RCC 7860 (cell line): ENCODE data around the gene TMEM95.

Experiments used
- DNase-seq: peaks from one replicate; pipeline ENCODE4 v3.0.0-alpha.2; 2015; ENCODE audit warnings: low spot score
- FAIRE-seq: peaks from 2 replicates; lab custom pipeline; 2012; peaks lifted over from hg19 to GRCh38; lab: Jason Lieb, UNC

TMEM95 gene, protein sequence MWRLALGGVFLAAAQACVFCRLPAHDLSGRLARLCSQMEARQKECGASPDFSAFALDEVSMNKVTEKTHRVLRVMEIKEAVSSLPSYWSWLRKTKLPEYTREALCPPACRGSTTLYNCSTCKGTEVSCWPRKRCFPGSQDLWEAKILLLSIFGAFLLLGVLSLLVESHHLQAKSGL

DNA sequence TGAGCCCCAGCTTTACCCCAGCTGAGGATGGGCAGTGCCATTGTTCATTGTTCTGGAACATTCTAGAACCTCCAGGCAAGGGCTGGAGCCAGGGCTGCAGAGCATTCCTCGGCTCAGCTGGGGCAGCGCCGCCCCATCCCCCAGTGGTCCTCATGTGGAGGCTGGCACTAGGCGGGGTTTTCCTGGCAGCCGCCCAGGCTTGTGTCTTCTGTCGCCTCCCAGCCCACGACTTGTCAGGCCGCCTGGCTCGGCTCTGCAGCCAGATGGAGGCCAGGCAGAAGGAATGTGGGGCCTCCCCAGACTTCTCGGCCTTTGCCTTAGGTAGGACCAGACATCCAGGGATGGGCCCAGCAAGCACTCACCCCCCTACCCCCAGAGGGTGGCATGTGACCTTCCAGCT, at the start of gene TMEM95:
TMEM95 (plus strand) TSS at position 104 of the 400 bp plus-strand sequence; CDS start at position 153, 49 bp downstream.
- no peak for FAIRE-seq
- no peak for DNase-seq

DNA sequence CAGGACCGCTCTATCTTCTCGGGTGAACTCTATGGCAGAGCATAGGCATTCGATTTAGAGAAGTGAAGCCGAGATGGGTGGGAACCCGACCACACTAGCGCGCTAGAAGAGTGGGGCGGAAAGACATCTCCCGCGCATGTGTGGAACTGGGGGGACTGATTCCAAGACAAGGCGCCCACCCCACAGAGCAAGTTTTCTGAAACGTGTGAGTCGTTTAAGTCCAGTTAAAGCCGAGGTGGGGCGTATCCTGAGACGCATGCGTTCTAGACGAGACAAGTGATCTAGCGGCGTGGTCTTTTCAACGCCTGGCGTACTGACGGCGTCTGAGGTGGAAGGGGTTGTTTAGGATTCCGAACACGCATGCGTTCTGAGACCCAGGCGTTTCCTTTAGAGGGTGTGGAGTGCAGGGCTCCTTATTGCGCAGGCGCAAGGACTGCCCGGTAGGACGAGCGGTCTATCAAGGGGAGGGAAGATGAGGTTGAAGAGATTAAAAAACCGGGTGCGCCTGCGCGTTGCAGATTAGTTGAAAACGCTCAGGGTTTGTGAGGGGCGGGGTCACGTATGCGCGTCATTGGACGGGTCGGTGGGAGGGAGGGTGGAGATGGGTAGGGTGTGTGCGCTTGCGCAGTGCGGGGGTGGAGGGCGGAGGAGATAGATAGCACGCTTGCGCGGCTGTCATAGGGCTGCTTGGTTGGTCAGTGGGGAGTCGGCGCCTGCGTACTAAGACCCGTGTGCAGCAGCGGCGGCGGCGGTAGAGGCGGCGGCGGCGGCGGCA, 47.9 kb upstream of the TMEM95 start, which contains the start of gene EIF5A:
EIF5A (plus strand) TSS at position 718 of the 775 bp plus-strand sequence. CDS start 2,008 bp downstream, outside the sequence.
- DNase-seq = peak; percentile 99

DNA sequence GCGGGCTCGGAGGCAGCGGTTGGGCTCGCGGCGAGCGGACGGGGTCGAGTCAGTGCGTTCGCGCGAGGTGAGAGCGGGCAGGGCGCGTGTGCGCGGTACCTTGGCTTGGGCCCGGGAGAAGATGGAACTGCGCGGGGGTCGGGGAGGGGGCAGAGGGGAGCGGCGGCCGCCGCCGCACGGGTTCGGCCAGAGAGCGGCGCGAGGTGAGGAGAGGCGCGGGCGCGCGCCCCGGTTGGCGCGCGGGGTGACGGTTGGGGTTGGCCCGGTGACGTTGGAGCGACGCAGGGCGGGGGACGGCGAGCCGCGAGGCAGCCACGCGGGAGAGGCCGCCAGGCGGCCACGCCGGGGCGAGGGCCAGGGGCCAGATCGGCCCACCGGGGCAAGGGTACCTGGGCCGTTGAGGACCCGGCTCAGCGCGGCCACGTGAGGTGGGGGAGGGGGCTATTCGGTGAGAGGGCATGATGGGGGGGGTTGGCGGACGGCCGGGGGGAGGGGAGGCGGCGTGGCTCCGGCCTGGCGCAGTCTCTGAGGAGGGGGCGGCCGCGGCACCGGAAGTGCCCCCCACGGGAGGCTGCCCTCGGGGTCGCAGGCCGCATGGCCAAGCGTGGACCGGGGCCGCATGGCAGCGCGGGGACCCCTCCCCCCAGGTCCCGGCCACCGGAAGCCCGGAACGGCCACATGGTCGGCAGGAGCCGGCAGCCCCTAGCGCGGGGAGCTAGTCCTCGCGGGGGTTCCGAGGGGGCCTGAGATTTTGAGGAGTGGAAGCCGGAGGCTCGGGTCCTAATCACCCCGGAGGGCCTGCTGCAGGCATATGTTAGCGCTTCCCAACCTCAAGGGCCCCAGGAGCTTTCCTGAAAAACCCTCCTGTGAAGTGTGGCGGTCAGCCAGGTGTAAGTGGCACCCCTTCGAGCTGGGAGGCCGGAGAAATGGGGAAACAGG, 47.0 kb upstream of the TMEM95 start:
- DNase-seq (no peak), FAIRE-seq (no peak)

More for the DNA sequence above, 47.9 kb upstream of the TMEM95 start, which contains the start of gene EIF5A:
- peak; percentile 90 for FAIRE-seq

DNA sequence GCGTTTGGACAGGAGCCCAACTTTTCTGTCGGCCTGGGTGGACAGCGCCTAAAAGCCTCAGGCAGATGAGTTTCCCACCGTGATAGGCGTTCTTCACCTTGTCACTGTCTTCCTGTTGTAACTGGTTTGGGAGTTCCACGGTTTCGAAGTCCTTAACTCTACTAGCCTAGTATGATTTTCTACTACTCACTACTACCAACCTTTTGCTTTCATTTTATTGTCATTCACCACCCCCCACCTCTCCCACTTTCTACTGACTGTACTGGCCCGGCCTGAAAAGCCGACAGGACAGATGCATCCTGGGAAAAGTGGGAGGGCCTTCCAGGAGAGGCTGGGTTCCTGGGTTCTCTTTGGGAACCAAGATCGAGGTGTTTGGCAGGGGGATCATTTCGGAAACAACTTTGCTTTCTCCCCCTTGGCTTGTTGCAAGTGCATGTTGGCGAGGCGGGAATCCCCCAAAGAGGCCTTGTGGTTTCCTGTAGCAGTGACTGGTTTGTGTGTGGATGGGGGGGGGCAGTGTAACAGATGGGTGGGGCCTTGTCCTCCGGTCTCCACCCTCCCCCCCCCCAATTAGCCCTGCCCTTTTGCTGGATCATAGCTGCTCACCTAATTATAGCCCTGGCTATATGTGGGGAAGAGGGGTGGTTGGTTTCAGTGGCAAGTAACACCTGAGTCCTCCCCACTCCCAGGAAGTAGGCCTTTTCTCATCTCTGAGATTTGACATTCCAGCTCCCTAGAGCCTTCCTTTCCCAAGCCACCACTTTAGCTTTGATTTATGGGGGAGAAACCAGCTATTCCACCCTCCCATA, 46.1 kb upstream of the TMEM95 start:
- FAIRE-seq (peak; percentile 24), DNase-seq (peak; percentile 64)

DNA sequence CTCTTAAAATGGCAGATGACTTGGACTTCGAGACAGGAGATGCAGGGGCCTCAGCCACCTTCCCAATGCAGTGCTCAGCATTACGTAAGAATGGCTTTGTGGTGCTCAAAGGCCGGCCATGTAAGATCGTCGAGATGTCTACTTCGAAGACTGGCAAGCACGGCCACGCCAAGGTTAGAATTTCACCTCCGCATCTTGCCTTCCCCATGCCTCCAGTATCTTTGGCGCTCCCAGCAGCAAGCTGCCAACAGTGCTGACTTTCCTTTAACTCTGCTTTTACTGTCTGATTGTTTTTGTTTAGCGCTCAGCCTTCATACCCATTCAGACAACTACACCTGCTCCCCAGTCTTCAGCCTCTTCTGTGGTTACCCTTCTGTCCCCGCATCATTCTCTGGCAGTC, 45.3 kb upstream of the TMEM95 start:
- FAIRE-seq (no peak), DNase-seq (no peak)

DNA sequence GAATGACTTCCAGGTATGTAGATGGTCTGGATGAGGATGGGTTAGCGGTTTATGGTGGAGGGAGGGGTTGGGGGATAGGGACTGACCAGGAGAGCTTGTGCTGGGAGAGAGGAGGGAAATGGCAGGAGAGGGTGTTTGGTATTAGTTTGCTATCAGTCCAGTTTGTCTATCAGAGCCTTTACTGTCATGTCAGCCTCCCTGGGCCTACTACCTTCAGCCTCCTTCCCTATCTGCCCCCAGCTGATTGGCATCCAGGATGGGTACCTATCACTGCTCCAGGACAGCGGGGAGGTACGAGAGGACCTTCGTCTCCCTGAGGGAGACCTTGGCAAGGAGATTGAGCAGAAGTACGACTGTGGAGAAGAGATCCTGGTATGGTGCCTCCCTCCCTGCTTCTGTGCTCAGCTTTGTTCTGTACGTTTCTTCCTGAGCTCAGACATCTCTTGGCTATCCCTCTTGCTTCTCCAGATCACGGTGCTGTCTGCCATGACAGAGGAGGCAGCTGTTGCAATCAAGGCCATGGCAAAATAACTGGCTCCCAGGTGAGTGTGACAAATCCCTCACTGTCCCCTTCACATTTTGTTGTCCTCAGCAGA, 43.7 kb upstream of the TMEM95 start:
- DNase-seq = no peak
- no peak for FAIRE-seq

DNA sequence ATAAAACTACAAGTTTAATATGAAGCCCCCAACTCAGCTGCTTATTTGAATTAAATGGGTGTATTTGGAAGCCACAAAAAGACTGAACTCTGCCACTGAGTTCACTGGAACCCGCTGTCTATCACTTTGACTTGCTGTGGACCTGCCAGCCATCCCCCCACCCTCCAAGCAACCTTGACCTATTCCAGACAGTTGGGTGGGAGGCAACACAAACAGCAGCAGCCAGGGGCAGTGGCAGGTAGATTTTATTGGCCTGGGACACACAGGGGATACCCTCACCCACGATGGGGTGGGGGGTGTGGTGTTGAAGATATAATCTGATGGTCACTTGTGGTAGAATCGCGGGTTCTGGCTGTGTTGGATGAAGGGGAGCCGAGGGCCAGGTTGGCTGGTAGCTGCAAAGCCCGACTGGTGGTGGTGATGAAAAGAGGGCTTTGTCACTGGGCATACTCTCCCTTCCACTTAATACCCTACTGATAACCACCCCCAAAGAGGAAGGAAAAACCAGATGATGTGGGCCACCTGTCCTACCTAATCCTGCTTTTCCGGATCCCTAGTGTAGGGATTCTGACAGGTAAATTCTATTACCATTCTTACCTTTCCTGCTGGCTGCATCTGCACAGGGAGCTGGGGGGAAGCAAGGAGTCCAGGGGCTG, 42.4 kb upstream of the TMEM95 start:
- FAIRE-seq = no peak

DNA sequence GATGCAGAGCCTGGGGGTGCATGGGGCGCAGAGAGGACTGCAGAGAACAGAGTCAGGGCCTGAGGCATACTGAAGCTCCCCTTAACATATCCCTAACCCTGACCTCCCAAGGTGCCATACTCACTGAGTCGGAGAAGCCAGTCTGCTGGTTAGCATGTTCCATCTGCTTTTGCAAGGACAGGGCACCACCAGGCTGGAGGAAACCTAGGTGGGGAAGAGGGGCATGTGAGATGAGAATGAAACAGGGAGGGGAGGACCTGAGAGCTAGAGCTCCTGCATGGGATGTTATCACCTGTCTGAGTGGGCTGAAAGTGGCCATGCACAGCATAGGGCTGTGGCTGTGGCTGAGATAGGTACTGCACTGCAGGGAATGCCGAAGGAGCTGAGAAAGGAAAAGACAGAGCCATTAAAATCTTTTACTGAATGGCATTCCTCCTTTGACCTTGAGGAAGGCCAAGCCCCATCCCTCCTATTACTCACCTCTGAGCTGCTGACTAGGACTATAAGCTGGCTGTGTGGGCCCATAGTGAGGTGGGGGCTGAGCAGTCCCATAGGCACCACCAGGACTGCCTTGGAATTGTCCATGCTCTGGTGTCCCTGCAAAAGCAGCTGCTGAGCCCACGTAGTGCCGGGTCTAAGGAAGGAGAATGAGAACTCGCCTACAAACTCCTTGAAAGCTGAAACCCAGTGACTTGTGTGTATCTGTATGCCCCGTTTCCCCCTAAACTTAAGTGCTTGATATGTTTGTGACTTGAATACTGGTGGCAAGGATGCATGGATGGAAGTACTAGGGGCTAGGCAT, 41.7 kb upstream of the TMEM95 start:
- FAIRE-seq = no peak

More for the DNA sequence above, 42.4 kb upstream of the TMEM95 start:
- no peak for DNase-seq

DNA sequence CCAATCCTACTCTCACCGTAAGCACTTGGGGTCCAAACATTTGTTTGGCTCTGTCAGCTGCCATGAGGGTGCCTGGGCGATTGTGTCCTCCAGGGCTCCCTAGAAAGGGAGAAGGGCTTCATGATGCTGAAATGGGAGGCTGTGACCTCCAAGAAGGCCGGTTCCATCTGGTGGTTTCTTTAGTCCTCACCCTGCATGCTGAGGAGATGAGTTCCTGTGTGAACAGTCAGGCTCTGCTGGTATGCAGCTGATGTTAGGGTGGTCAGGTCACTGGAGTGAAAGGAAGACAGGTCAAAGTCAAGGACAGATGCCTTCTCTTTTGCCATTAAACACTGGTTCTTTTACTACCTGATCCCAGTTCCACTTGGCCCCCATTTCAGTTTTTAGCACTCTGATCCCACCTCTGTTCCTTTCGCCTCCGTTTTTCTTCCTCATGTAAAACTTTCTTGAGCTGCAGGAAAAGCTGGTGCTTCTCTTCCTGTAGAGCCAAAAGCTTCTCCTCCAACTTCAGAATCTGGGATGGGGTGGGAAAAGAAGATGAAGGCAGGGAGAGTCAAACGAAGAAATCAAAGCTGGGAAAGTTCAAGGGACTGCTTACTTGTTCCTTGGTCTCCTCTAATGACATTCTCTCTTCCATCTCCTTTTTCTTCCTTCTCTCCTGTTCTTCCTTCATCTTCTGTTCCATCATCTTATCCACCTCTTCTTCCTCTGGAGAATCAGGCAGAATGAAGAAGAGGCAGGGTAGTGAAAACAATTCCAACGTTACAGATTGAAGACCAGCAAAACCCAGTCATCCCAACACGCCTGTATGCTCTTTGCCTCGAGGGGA, 40.9 kb upstream of the TMEM95 start:
- FAIRE-seq (no peak), DNase-seq (peak; percentile 41)

More for the DNA sequence above, 41.7 kb upstream of the TMEM95 start:
- DNase-seq = peak; percentile 43

DNA sequence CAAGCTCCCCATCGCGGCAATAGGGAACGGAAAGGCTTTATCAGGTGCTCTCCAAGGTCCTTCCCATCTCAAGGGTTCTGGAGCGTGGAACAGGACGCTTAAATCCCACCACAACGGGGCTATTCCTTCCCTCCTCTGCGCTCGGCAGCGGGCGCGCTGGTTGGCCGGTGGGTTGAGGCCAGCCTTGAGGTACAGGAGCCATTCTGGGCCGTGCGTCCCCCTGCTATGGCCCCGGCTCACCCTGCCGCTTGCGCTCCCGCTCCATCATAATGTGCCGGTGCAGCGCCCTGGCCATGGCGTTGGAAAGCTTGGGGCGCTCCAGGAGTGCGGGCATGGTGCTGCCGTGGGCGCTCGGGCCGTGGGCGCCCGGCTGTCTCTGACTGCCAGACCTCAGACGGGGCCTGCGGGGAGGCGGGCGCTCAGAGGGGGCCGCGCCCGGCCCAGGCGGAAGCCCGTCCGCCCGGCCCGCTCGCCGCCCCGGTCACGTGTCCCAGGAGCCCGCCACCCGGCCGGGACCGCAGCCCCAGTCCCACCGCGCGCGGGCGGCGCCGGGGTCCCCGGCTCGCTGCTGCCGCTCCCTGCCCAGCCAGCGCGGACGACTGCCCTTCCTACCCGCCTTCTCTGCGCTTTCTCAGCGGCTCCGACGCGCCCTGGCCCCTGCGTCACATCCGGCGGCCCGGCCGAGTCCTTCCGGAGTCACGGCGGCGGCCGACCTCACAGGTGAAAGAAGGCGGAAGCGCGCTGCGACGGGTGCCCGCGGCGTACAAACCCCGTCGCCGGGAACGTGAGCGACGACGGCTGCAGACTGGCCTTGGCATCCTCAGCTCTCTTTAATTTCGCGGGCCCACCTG, 40.0 kb upstream of the TMEM95 start, which contains the start of gene GPS2:
GPS2 (minus strand) TSS at position 642 of the 851 bp plus-strand sequence; CDS start at position 334, 308 bp downstream.
- peak; percentile 57 for DNase-seq
- no peak for FAIRE-seq

DNA sequence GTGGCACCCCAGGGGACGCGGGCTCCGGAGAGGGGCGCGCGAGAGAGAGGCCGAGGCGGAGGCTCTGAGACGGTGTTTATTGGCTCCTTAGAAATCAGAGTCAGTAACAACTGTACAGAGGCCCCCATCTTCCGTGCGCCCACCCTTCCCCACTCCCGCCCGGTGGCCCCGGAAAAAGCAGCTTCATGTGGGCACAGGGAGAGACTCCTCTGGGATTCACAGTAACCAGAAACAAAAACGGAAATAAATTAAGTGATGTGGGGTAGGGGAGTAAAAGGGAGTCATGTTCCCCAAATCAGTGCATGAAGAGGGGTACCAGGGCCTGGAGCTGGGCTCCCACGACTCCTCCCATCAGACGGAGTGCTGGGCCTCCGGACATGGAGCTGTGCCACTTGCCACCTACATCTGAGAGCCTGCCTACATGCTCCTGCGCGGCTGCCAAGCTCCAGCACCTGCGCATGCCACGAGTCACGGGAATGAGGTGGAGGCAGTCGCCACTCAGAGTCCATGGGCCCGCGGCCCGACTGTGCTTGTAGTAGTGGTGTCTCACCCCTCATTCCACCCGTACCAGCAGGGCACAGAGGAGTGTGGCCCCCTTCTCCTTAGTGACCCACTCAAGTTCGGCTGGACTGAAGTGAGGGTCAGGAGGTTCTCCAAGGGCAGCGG, 39.3 kb upstream of the TMEM95 start:
- DNase-seq = no peak
- no peak for FAIRE-seq

DNA sequence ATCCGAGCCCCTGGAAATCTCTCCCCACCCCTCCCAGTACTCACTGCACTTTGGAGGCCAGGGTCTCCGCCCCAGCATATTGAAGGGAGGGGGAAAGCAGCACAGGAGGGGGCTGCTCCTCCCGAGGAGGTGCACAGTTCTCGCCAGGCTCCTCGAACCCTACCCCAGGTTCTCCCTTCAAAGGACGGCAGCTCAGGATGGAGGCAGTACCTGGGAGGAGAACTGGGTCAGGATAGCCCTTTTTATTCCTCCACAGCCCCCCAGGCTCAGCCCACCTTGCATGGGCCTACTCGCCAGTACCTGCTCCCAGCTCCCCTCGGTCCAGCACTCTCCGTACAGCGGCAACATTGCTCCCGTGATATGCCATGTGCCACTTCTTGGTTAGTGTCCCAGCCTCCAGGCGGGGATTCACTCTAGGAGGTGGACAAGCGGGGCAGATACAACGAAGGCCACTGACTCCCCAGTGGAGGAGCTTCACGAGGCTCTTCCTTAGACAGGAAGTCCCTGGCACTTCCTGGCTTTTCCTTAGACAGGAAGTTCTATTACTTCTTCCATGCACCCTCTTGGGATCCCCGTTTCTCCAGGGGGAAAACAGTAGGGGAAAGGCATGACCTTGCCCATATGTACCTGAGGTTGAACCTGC, 37.7 kb upstream of the TMEM95 start:
- DNase-seq = no peak
- FAIRE-seq = no peak

DNA sequence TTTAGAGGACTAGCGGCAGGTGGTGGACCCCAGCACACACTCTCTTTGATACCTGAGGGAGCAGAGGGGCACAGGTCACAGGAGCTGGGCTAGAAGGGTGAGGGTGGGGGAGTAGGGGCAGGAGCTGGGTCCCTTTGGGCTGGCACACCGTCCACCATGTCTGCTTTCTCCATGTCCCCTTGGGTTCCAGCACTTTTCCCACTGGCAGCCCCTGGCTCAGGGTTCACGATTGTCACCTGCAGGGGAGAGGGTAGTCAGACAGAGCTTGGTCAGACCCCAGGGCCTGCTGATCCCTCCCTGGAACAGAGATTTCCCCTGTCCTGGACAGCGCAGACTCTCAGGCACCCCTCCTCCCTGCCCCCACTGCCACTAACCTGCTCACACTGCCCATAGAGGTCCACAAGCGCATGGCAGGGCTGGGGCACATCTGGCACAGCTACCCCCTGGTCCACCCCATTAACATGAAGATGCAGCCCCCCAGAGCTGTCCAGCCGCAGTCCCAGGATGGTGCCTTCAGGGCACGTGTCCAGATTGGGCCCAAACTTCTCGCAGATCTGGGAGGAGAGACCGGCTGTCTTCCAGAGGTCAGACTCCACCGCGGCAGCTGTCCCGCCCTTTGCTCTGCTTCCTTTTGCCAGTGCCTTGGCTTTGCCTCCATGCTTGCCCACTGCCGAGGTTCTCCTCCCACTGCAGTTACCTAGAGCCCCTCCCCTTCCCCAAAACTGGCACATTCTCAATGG, 36.7 kb upstream of the TMEM95 start:
- FAIRE-seq (no peak), DNase-seq (no peak)

DNA sequence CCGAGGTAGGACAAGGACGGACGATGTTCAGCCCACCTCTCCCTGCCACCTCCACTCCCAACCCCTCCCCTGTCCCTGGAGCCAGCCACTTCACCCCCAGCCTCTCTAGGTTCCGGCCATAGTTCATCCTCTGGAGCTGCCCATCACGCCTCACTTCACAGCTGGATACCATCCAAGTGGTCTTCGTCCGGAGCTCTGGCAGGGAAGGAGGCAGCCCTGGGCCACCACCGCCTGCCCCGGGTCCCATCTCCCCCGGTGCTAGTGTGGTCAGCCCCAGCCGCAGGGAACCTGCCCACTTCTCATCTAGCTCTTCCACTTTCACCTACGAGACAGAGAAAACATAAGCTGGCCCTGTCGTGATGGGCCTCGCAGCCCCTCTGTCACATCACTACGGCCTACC, 33.5 kb upstream of the TMEM95 start:
- DNase-seq (no peak), FAIRE-seq (no peak)
